NCI-H2081 (cell line): Measurements from ENCODE around the gene IVL.

Experiments
- DNase-seq, 2 experiments: peaks; one replicate each; lab custom pipeline; 2025; lab: John Stamatoyannopoulos, UW

The IVL gene

GRCh38 chr1:152954436-152954835 lies 46.1 kb downstream of the IVL start:
- DNase-seq: no peak

- no peak for DNase-seq
Measured at GRCh38 chr1:152957561-152957960, 49.2 kb downstream of the IVL start.

GRCh38 chr1:152959273-152959672 lies 50.9 kb downstream of the IVL start:
- DNase-seq: no peak

- no peak for DNase-seq
Measured at GRCh38 chr1:152959801-152960451, 51.6 kb downstream of the IVL start.

- DNase-seq: no peak
Measured at GRCh38 chr1:152960452-152961044, 52.2 kb downstream of the IVL start.
